ENCODE measurements around the gene TEX55.
"Not testable (repeated sequence)": the region's sequence is repeated elsewhere in the genome, so short reads cannot be mapped to it uniquely, and the experiment has no call there.

TEX55 gene

DNA sequence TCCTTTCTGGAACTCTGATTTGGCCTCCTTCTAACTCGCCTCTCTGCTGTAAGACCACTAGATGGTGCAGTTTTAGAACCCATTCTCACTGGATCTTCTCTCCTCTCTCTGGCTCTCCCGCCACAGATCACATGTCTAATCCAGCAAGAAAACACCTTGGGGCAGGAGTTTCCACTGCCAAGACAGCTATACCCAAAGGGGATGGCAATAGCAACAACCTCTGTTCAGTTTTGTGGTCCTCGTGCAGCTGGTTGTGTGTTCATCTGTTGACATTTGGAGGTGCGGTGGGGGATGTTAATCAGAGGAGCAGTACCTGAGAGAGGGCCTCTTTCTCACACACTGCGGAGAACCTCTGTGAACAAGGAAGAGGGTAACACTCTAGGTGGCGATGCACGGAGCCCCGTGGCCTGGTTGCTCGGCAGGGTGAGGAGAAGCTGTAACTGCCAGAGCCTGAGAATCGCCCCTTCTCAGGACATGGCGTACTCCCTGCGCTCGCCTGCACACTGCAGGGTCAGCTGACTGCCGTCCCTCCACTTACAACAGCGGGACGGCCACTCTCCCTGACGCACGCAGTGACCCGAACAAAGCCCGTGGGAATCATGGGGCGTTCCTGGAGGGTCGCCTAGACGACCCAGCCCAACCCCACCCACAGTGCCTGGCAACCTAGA, at the start of gene TEX55:
Gene TEX55, plus strand, starts transcription at position 666 of the 668 bp plus-strand sequence. CDS start 25 bp downstream, outside the sequence.
- FAIRE-seq (no peak), DNase-seq (ENCODE audit: low spot score) (peak; percentile 71)

DNA sequence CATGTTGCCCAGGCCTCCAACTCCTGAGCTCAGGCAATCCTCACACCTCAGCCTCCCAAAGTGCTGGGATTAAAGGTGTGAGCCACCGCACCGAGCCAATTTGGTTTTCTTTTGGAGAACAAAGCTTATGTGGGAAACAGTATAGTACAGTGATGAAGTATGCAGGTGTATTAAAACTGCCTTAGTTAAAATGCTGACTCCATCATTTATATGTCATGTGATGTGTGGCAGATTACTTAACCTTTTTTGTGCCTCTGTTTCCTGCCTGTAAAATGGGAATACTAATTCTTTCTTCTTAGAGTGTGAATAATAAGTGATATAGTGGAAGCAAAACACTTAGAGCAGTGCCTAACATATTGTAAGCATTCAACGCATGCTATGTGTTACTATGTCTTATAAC, 48.0 kb upstream of the TEX55 start:
- FAIRE-seq (no peak), DNase-seq (ENCODE audit: low spot score) (no peak)

DNA sequence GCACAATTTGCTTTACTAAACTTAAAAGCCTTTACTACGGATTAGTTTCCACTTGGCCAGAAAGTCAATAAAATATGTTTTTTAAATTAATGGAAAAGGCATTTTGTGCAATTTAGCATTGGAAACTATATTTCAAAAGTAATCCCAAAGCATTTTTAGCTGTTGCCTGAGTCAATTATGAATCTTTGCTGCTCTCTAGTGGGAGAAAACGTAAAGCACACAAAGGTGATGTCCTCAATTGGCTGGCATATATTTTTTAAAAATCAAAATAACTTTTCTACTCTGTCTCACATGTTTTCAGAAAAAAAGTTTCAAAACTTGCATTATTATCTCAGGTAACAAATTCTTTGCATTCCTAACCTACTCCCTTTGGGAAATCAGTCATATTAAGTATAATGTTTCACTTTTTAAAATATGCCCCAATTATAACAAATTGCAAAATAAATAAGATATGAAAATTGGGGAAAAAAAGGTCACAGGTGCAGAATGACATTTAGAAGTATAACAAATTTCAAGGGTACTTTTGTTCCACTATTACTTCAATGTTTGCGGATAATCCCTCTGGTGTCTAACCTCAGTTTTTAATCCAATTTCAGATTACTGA, 47.2 kb upstream of the TEX55 start:
- FAIRE-seq (no peak), DNase-seq (ENCODE audit: low spot score) (peak; percentile 42)

- peak; percentile 13 for FAIRE-seq
- DNase-seq (ENCODE audit: low spot score), result no peak
These were observed 46.2 kb upstream of the TEX55 start for GRCh38 chr3:119099785-119100184.

GRCh38 chr3:119104031-119104430, 41.9 kb upstream of the TEX55 start:
- DNase-seq (ENCODE audit: low spot score), result no peak
- no peak for FAIRE-seq

GRCh38 chr3:119118330-119118729, 27.6 kb upstream of the TEX55 start:
- not testable (repeated sequence) for FAIRE-seq; DNase-seq (ENCODE audit: low spot score)

- no peak for DNase-seq (ENCODE audit: low spot score)
- FAIRE-seq, result no peak
These were observed 25.5 kb upstream of the TEX55 start for GRCh38 chr3:119120480-119120879.

- DNase-seq (ENCODE audit: low spot score) (no peak), FAIRE-seq (no peak)
These were observed 23.6 kb upstream of the TEX55 start for GRCh38 chr3:119122350-119122749.

DNA sequence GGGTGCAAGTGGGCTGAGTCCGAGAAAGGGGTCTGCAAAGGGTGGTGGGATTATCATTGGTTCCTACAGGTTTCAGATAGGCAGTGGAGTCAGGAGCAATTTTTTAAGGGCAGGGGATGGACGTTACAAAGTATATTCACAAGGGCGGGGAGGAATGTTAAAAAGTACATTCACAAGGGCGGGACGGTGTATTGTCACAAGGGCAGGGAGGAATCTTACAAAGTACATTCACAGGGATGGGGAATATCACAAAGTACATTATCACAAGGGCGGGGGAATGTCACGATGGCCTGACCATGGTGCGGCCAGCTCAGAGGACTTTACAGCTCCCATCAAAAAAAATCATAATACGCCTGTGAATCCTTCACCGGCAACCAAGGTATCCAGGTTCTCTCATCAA, 20.6 kb upstream of the TEX55 start:
- DNase-seq (ENCODE audit: low spot score), result no peak
- no peak for FAIRE-seq

DNA sequence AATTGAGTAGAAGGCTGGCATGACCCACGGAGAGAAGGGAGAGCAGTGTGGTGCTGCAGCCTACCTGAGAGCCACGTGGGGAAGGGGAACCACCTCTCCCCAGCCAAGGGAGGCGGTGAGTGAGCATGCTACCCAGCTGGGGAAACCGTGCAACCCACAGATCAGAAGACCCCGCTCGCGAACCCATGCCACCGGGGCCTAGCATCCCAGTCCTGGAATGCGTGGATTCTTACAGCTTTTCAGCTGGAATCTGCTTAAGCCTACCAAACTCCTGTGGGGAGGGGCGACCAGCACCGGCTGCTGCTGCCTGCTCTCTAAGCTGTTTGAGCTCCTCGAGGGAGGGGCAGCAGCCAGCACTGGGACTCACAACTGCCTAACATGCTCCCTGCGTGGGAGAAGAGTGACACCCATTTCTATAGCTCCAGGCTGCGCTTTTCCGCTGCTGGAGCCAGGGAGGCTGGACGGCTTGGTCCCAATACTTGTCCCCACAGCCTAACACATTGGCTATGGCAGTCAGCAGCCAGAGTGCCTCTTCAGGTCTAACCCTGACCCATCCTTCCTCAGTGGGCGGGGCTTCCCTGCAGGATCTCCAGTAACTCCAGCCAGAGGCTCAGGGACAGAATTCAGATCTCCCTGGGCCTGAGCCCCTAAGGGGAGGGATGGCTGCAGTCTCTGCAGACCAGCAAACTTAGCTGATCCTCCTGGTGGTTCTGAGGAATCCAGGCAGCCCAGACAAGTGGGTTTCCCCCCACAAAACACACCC, 20.0 kb upstream of the TEX55 start:
- FAIRE-seq, result no peak

GRCh38 chr3:119130291-119130690, 15.7 kb upstream of the TEX55 start:
- not testable (repeated sequence) for DNase-seq (ENCODE audit: low spot score)

More for the DNA sequence above, 20.0 kb upstream of the TEX55 start:
- DNase-seq (ENCODE audit: low spot score), result no peak

DNA sequence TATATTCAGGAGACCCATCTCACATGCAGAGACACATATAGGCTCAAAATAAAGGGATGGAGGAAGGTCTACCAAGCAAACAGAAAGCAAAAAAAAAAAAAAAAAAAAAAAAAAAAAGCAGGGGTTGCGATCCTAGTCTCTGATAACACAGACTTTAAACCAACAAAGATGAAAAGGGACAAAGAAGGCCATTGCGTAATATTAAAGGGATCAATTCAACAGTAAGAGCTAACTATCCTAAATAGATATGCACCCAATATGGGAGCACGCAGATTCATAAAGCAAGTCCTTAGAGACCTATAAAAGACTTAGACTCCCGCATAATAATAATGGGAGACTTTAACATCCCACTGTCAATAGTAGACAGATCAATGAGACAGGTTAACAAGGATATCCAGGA, 13.7 kb upstream of the TEX55 start:
- not testable (repeated sequence) for DNase-seq (ENCODE audit: low spot score); FAIRE-seq

More at GRCh38 chr3:119130291-119130690, 15.7 kb upstream of the TEX55 start:
- not testable (repeated sequence) for FAIRE-seq

DNA sequence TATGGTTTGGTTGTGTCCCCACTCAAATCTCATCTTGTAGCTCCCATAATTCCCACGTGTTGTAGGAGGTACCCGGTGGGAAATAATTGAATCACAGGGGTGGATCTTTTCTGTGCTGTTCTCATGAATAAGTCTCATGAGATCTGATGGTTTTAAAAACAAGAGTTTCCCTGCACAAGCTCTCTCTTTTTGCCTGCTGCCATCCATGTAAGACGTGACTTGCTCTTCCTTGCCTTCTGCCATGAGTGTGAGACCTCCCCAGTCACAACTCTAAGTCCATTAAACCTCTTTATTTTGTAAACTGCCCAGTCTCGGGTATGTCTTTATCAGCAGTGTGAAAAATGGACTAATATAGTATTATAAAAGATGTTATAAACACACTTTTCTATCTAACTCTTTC, 6.6 kb upstream of the TEX55 start:
- FAIRE-seq; DNase-seq (ENCODE audit: low spot score): not testable (repeated sequence)

GRCh38 chr3:119140466-119140865, 5.5 kb upstream of the TEX55 start:
- DNase-seq (ENCODE audit: low spot score) (no peak), FAIRE-seq (no peak)

- FAIRE-seq, result no peak
- DNase-seq (ENCODE audit: low spot score), result no peak
These were observed 851 bp upstream of the TEX55 start for GRCh38 chr3:119145128-119145499.

DNA sequence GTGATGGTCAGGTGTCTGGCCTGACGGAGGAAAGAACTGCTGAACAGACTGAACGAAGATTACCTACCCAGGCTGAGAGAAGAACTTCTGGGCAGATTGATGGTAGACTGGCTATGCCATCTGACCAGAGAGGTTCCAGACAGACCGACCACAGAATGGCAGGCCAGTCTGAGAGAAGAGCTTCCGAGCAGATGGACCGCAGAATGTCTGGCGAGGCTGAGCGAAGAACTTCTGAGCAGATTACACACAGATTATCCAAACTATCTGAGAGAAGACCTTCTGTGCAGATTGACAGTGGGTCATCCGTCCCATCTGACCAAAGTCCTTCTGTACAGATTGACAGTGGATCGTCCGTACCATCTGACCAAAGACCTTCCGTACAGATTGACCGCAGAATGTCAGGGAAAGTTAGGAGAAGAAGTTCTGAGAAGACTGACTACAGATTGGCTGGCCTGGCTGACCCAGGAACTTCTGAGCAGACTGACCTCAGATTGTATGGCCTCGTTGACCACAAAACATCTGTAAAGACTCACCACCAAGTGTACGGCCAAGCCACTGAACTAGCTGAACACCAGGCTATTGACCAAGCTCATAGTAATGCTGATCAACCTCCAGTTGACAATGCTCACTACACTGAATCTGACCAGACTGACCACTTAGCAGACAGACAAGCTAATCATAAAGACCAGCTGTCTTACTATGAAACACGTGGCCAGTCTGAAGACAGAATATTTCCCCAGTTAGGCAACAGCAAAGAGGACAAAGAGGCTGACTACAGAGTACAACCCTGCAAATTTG, 812 bp downstream of the TEX55 start:
- DNase-seq (ENCODE audit: low spot score), result no peak
- FAIRE-seq, result no peak

- DNase-seq (ENCODE audit: low spot score) (no peak), FAIRE-seq (no peak)
These were observed 1.5 kb downstream of the TEX55 start for GRCh38 chr3:119147494-119147893.

- DNase-seq (ENCODE audit: low spot score) (no peak), FAIRE-seq (no peak)
These were observed 2.7 kb downstream of the TEX55 start for GRCh38 chr3:119148493-119149180.

GRCh38 chr3:119149484-119149883, 3.5 kb downstream of the TEX55 start:
- DNase-seq (ENCODE audit: low spot score), result no peak
- peak; percentile 75 for FAIRE-seq

DNA sequence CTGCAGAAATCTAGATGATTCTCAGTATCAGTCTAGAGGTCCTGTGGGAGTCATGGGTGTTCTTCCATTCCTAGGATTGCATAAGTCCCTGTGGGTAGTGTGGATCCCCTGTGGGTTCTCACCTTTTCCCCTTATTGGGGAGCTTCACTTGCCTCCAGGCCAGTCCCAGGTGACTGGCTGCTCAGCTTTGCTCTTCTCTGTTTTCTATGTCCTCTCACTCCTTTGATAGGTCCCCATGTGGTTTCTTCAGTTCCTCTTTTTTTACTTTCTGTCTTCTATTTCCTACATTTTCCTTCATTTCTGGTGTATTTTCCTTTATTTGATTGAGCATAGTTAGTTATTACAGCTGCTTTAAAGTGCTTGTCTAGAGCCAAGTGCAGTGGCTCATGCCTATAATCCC, 10.9 kb downstream of the TEX55 start:
- no peak for DNase-seq (ENCODE audit: low spot score)
- no peak for FAIRE-seq

DNA sequence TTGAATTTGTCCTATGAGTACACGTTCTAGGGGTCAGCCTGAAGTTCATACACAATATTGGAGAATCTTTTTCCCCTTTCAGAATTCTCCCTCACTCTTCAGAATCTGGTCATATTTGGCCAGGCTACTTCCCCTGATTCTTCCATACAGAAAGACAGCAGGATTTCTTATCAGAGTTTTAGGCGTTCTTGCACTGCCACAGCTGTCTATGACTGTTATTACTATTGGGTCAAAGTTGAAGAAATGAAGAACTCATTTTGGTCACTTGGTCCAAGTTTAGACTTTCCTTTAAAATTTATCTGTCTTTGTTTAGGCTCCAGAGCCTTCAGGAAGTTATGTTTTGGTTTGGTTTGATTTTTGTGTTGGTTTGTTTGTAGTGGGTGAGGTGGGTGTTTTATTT, 12.0 kb downstream of the TEX55 start:
- DNase-seq (ENCODE audit: low spot score) (no peak), FAIRE-seq (no peak)
